ENCODE results near the gene HDAC4. TPM values are rescaled to one million over a fixed set of nuclear protein-coding genes. Genes with fewer than 3 reads are reported as not detected.

HDAC4 gene
- total and polyA plus RNA-seq, 9 of the 15 experiments (the other 6 are each of a cell fraction or from before 2014, with no cell fraction given) = 0.11 to 20.2 (median 4.0) TPM

DNA sequence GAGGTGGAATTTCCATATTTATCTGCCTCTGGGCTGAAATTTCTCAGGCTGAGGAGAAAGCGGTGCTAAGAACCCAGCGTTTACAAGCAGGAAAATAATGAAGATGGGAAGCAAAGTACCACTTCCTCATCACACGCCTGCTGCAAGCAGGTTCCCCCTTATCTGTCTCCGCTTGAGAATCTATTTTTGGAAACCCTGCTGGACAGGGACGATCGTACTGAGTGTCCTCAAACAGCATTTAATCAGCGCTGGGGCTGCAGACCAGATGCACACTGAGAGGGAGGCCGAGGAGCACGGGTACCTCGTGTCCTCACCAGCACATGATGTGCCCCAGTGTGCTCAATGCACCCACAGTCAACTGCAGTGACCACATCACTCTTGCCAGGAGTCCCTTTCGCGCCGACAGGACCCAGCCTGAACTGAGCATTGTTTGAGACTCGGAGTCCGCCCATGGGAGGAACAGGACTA lies 160.4 kb downstream of the HDAC4 start (continued):
- peak; percentile 59 for TF ChIP-seq CBFA2T3 (IDR thresholded peaks at IDR 0.05)
- no peak for TF ChIP-seq ZNF24 (IDR thresholded peaks at IDR 0.05)
- TF ChIP-seq CBX3 (IDR thresholded peaks at IDR 0.05; ENCODE audit: borderline replicate concordance in 1 of 2, low read length in 2 of 2) = no peak

DNA sequence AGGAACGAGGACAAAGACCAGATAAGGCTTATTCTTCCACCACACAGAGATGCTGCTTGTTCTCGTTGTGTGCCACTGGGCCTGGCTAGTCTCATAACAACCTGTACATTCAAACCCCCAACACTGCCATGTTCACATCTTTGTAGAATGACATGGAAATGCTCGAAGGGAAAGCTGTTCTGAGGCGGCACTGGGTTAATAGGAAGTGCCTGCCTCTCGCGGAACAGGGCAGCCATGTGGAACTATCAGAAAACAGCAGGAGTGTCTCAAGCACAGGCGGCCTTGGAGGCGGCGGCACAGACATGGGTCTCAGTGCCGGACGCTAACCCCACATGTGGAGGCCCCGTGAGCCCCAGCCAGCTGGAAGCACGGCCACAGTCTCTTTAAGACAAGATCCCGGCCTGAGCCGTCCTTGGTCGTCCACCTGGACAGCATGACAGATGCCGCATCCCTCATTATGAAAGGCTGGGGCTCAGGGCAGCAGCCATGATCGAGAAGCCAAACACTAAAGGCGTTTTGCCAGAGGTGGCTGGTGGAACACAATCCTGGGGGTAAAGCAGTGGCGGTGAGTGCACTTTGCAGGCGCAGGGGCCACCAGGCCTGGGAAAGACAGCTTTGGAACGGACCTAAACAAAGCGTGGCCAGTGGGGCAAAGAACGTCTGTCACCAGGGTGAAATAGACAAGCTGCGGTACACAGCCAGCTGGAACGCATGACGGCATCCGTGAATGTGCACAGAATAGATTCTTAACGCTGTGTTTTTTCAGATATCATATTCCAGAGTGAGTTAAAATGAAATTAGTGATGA lies 161.0 kb downstream of the HDAC4 start:
- H3K9me1 ChIP-seq (ENCODE audit: control insufficient read depth, insufficient read depth, low read length) = no peaks in the 10 kb centered on the region
- CTCF ChIA-PET (ENCODE audit: low intra/inter-chr PET ratio) = no interaction called here
- no peaks in the 10 kb centered on the region for H3K36me3 ChIP-seq (ENCODE audit: control insufficient read depth, insufficient read depth, low read length)
- H3K9ac ChIP-seq (ENCODE audit: insufficient read depth in 1 of 2, low read depth in 2 of 2, low read length in 2 of 2) = peak overlapping the region in 1 of 2 experiments; percentile 26; a peak in 1 of 4 replicates
- no TSS peak for BruUV-seq (replicated peaks)
- 70% methylated on average over 19 of the region's 29 CpGs for WGBS (ENCODE audit: insufficient coverage, low coverage, missing lambda C conversion rate)
- POLR2A ChIA-PET = no interaction called here
- H3K4me3 ChIP-seq = no peak overlapping the region
- in situ Hi-C loops (cut with MboI) (no loop called here), intact Hi-C loops (cut with micrococcal nuclease) (no loop called here)
- H3K4me2 ChIP-seq (ENCODE audit: insufficient read depth, low read length) = no peak overlapping the region
- H3K4me1 ChIP-seq (replicated peaks in 1 of 2; ENCODE audit: control insufficient read depth in 2 of 2, insufficient read depth in 2 of 2, low read length in 2 of 2) = peaks cover 17 to 22% of the 10 kb centered on the region in 2 experiments; a peak in 4 of 5 replicates
- H3K79me2 ChIP-seq (ENCODE audit: control insufficient read depth, insufficient read depth, low read length) = peaks cover 4% of the 10 kb centered on the region; the same call in 2 of the 3 replicates
- no peaks in the 10 kb centered on the region for H3K9me3 ChIP-seq (replicated peaks; ENCODE audit: control insufficient read depth, insufficient read depth, low read depth, low read length)
- no peak for ATAC-seq
- DNase-seq (ENCODE audit: extremely low read depth in 1 of 4, low spot score in 3 of 4) = no peak
- H2AFZ ChIP-seq (ENCODE audit: low read depth, low read length) = no peak overlapping the region
- no peak for FAIRE-seq
- no peaks in the 10 kb centered on the region for H3K27me3 ChIP-seq (ENCODE audit: control insufficient read depth in 2 of 2, insufficient read depth in 2 of 2, low read length in 2 of 2)
- H4K20me1 ChIP-seq (replicated peaks; ENCODE audit: control insufficient read depth, insufficient read depth, low read length) = peaks cover 16% of the 10 kb centered on the region
- H3K27ac ChIP-seq (ENCODE audit: extremely low read depth, low read depth, low read length) = no peak overlapping the region
- TF ChIP-seq SIX5 (IDR thresholded peaks at IDR 0.05; ENCODE audit: borderline replicate concordance in 1 of 2, insufficient read depth in 1 of 2, low read depth in 1 of 2, low read length in 2 of 2) (no peak), PML (IDR thresholded peaks at IDR 0.05; ENCODE audit: low read length) (no peak), ZNF76 (CRISPR knock-in tag; IDR thresholded peaks at IDR 0.05; ENCODE audit: borderline replicate concordance) (no peak), TRIM28 (IDR thresholded peaks at IDR 0.05) (no peak), HNRNPK (IDR thresholded peaks at IDR 0.05; ENCODE audit: low read depth, low read length, poor library complexity, severe bottlenecking) (no peak), NR3C1 (CRISPR knock-in tag; IDR thresholded peaks at IDR 0.05) (no peak), EP400 (IDR thresholded peaks at IDR 0.05) (no peak), ETV5 (CRISPR knock-in tag; IDR thresholded peaks at IDR 0.05; ENCODE audit: low read depth) (no peak), KLF6 (CRISPR knock-in tag; IDR thresholded peaks at IDR 0.05; ENCODE audit: borderline replicate concordance) (no peak), ERF (CRISPR knock-in tag; IDR thresholded peaks at IDR 0.05) (no peak), FOXA1 (IDR thresholded peaks at IDR 0.05; ENCODE audit: borderline replicate concordance) (no peak), ZNF121 (CRISPR knock-in tag; conservative IDR thresholded peaks at IDR 0.05) (no peak), ATF1 (CRISPR knock-in tag; IDR thresholded peaks at IDR 0.05) (no peak), ATF1 (tag; IDR thresholded peaks at IDR 0.05) (no peak)
- TF ChIP-seq, protein P1, sequence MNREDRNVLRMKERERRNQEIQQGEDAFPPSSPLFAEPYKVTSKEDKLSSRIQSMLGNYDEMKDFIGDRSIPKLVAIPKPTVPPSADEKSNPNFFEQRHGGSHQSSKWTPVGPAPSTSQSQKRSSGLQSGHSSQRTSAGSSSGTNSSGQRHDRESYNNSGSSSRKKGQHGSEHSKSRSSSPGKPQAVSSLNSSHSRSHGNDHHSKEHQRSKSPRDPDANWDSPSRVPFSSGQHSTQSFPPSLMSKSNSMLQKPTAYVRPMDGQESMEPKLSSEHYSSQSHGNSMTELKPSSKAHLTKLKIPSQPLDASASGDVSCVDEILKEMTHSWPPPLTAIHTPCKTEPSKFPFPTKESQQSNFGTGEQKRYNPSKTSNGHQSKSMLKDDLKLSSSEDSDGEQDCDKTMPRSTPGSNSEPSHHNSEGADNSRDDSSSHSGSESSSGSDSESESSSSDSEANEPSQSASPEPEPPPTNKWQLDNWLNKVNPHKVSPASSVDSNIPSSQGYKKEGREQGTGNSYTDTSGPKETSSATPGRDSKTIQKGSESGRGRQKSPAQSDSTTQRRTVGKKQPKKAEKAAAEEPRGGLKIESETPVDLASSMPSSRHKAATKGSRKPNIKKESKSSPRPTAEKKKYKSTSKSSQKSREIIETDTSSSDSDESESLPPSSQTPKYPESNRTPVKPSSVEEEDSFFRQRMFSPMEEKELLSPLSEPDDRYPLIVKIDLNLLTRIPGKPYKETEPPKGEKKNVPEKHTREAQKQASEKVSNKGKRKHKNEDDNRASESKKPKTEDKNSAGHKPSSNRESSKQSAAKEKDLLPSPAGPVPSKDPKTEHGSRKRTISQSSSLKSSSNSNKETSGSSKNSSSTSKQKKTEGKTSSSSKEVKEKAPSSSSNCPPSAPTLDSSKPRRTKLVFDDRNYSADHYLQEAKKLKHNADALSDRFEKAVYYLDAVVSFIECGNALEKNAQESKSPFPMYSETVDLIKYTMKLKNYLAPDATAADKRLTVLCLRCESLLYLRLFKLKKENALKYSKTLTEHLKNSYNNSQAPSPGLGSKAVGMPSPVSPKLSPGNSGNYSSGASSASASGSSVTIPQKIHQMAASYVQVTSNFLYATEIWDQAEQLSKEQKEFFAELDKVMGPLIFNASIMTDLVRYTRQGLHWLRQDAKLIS (CRISPR knock-in tag; IDR thresholded peaks at IDR 0.05) = no peak
- TF ChIP-seq, protein P2, sequence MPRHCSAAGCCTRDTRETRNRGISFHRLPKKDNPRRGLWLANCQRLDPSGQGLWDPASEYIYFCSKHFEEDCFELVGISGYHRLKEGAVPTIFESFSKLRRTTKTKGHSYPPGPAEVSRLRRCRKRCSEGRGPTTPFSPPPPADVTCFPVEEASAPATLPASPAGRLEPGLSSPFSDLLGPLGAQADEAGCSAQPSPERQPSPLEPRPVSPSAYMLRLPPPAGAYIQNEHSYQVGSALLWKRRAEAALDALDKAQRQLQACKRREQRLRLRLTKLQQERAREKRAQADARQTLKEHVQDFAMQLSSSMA (CRISPR knock-in tag; IDR thresholded peaks at IDR 0.05) = no peak
